Measurements from ENCODE around the gene TRAPPC11.

The TRAPPC11 gene

DNA sequence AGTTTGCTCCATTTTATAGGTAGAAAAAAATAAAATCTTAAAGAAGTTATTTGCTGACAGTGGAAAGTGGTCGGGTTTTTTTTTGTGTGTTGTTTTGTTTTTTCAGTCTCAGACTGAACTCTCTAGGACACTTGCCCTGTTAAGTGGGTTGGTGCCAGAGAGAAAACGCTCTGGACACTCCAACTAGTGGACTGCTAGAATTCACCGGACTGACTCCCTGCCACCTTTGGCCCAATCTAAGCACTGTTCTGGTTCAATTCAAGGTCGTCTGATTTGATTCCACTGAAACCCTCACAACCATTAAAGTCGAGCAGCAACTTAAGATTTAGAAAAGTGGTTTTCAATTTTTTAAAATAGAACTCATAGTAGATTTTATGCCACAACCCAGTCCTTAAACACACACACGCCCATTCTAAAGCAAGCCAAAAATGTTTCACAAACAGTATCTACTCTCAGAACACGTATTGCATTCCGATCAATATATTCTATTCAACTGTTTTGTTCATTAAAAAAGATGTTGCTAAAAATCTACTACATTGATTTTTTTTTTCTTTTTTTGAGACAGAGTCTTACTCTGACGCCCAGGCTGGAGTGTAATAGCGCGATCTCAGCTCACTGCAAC, 27.4 kb upstream of the TRAPPC11 start:
- no peaks in the 10 kb centered on the region for H3K9me2 ChIP-seq (replicated peaks; ENCODE audit: low read depth, low read length)
- H3K4me2 ChIP-seq (ENCODE audit: low read depth, low read length, poor library complexity, severe bottlenecking) = no peak overlapping the region
- H3K4me3 ChIP-seq (ENCODE audit: low read length, poor library complexity, severe bottlenecking) = no peak overlapping the region
- no peaks in the 10 kb centered on the region for H3K36me3 ChIP-seq (ENCODE audit: insufficient read depth, low read length)
- no peaks in the 10 kb centered on the region for H3K4me1 ChIP-seq (ENCODE audit: insufficient read depth, low read length, poor library complexity, severe bottlenecking)
- no peak overlapping the region for H3K9ac ChIP-seq (ENCODE audit: low read depth, low read length, poor library complexity, severe bottlenecking)
- H4K20me1 ChIP-seq (ENCODE audit: insufficient read depth, low read length, poor library complexity, severe bottlenecking) = no peaks in the 10 kb centered on the region
- no peaks in the 10 kb centered on the region for H3K9me3 ChIP-seq (ENCODE audit: insufficient read depth, low read depth, low read length)
- H2AFZ ChIP-seq (ENCODE audit: low read length) = no peak overlapping the region
- no peaks in the 10 kb centered on the region for H3K27me3 ChIP-seq (ENCODE audit: insufficient read depth, low read length, poor library complexity, severe bottlenecking)
- no peaks in the 10 kb centered on the region for H3F3A ChIP-seq (ENCODE audit: low read depth)
- H3K79me2 ChIP-seq (ENCODE audit: insufficient read depth, low read length) = no peaks in the 10 kb centered on the region
- TF ChIP-seq, protein P1, sequence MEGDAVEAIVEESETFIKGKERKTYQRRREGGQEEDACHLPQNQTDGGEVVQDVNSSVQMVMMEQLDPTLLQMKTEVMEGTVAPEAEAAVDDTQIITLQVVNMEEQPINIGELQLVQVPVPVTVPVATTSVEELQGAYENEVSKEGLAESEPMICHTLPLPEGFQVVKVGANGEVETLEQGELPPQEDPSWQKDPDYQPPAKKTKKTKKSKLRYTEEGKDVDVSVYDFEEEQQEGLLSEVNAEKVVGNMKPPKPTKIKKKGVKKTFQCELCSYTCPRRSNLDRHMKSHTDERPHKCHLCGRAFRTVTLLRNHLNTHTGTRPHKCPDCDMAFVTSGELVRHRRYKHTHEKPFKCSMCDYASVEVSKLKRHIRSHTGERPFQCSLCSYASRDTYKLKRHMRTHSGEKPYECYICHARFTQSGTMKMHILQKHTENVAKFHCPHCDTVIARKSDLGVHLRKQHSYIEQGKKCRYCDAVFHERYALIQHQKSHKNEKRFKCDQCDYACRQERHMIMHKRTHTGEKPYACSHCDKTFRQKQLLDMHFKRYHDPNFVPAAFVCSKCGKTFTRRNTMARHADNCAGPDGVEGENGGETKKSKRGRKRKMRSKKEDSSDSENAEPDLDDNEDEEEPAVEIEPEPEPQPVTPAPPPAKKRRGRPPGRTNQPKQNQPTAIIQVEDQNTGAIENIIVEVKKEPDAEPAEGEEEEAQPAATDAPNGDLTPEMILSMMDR (conservative IDR thresholded peaks at IDR 0.05; ENCODE audit: low read length) = no peak
- no peak for TF ChIP-seq EZH2phosphoT487 (IDR thresholded peaks at IDR 0.05; ENCODE audit: borderline replicate concordance)

DNA sequence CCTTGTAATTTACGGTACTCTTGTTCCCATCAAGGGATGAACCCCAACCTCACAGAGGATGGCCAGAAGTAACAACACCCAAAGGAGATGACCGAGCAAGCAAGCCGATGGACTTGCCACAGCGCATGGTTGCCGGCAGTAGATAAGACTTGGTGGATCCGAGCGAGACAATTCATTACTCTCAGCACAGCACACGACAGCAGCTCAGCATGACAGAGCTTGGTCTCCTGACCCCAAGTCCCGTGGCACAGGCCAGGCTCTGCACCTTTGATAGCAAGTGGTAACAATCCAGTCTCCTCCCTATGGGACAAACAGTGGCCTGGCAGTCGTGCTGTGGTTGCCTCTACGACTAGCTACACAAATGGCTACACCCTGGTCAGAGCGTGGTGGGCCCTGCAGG, 26.4 kb upstream of the TRAPPC11 start:
- Histone ChIP-seq H4K20me1 (ENCODE audit: insufficient read depth, low read length, poor library complexity, severe bottlenecking) (no peaks in the 10 kb centered on the region), H3K4me2 (ENCODE audit: low read depth, low read length, poor library complexity, severe bottlenecking) (no peak overlapping the region), H3K79me2 (ENCODE audit: insufficient read depth, low read length) (no peaks in the 10 kb centered on the region), H3K9ac (ENCODE audit: low read depth, low read length, poor library complexity, severe bottlenecking) (no peak overlapping the region), H2AFZ (ENCODE audit: low read length) (no peak overlapping the region), H3F3A (ENCODE audit: low read depth) (no peaks in the 10 kb centered on the region), H3K9me3 (ENCODE audit: insufficient read depth, low read depth, low read length) (no peaks in the 10 kb centered on the region), H3K27me3 (ENCODE audit: insufficient read depth, low read length, poor library complexity, severe bottlenecking) (no peaks in the 10 kb centered on the region), H3K9me2 (replicated peaks; ENCODE audit: low read depth, low read length) (no peaks in the 10 kb centered on the region), H3K4me1 (ENCODE audit: insufficient read depth, low read length, poor library complexity, severe bottlenecking) (no peaks in the 10 kb centered on the region), H3K36me3 (ENCODE audit: insufficient read depth, low read length) (no peaks in the 10 kb centered on the region), H3K4me3 (ENCODE audit: low read length, poor library complexity, severe bottlenecking) (no peak overlapping the region)
- TF ChIP-seq, protein P1 (conservative IDR thresholded peaks at IDR 0.05; ENCODE audit: low read length) = no peak
- no peak for TF ChIP-seq EZH2phosphoT487 (IDR thresholded peaks at IDR 0.05; ENCODE audit: borderline replicate concordance)

DNA sequence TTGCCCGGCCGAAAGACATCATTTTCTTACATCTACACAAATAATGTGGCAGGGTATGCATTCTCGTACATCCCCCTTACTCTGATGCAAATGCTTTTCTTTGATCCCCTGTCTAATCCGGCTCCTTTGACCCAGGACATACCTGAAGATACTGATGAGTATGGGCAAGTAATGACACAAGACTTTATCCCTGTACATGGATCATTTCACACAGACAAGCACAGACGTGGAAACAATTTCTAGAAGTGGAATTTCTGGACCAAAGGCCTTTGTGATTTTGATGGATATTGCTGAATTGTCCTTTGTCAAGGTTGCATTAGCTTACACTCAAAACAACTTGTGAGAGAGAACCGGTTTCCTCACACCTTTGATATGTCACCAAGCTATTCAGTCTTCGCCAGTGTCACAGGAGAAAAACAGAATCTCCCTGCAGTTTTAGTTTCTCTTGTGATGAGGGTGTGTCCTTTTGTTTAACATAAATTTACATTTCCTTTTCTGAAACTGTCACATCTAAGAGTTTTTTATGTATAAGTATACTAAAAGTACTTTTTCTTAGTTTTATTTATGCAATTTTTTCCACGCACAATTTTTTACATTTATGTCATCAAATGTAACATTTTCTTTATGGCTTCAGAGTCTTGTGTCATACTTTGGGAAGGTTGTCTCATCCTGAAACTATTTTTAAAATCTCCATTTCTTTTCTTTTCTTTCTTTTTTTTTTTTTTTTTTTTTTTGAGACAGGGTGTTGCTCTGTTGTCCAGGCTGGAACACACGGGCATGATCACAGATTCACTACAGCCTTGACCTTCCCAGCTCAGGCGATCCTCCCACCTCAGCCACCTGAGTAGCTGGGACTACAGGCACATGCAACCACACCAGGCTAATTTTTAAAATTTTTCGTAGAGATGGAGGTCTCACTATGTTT, 25.4 kb upstream of the TRAPPC11 start:
- H3K27me3 ChIP-seq (ENCODE audit: insufficient read depth, low read length, poor library complexity, severe bottlenecking) = no peaks in the 10 kb centered on the region
- no peak overlapping the region for H3K4me3 ChIP-seq (ENCODE audit: low read length, poor library complexity, severe bottlenecking)
- no peak overlapping the region for H2AFZ ChIP-seq (ENCODE audit: low read length)
- no peak overlapping the region for H3K4me2 ChIP-seq (ENCODE audit: low read depth, low read length, poor library complexity, severe bottlenecking)
- no peaks in the 10 kb centered on the region for H3F3A ChIP-seq (ENCODE audit: low read depth)
- no peaks in the 10 kb centered on the region for H3K9me3 ChIP-seq (ENCODE audit: insufficient read depth, low read depth, low read length)
- no peaks in the 10 kb centered on the region for H3K79me2 ChIP-seq (ENCODE audit: insufficient read depth, low read length)
- H4K20me1 ChIP-seq (ENCODE audit: insufficient read depth, low read length, poor library complexity, severe bottlenecking) = no peaks in the 10 kb centered on the region
- no peaks in the 10 kb centered on the region for H3K36me3 ChIP-seq (ENCODE audit: insufficient read depth, low read length)
- H3K4me1 ChIP-seq (ENCODE audit: insufficient read depth, low read length, poor library complexity, severe bottlenecking) = no peaks in the 10 kb centered on the region
- H3K9me2 ChIP-seq (replicated peaks; ENCODE audit: low read depth, low read length) = no peaks in the 10 kb centered on the region
- H3K9ac ChIP-seq (ENCODE audit: low read depth, low read length, poor library complexity, severe bottlenecking) = no peak overlapping the region
- TF ChIP-seq EZH2phosphoT487 (IDR thresholded peaks at IDR 0.05; ENCODE audit: borderline replicate concordance) = no peak
- TF ChIP-seq, protein P1 (conservative IDR thresholded peaks at IDR 0.05; ENCODE audit: low read length) = no peak

Measured in Loucy (cell line).